Spleen (tissue), 7 donors: Measurements from ENCODE around the gene ANKRD11.

Source experiments
- CTCF ChIP-seq, 11 experiments: fragments of 200-600 bp in 7 of 11; fragments of 450-650 bp in 4 of 11; sonication (generic) in 4 of 11; IDR thresholded peaks in 8 of 11; conservative IDR thresholded peaks in 3 of 11; 1 replicate in 7 of 11; 2 replicates in 4 of 11; pipeline versions ENCODE4 v1.4.0 to v1.8.0; 2016 to 2021; ENCODE audit warnings: antibody characterized with exemption in 11 of 11, inconsistent platforms in 4 of 11, mild to moderate bottlenecking in 1 of 11
- POLR2A ChIP-seq, 3 donors: fragments of 450-650 bp; IDR thresholded peaks; one replicate each; pipeline ENCODE4 v1.5.1; 2017; ENCODE audit warnings: antibody characterized with exemption in 3 of 3, mild to moderate bottlenecking in 1 of 3
- donor health status: DM: no; HTN: no; CAD: no; lungs with moderate emphysema.
- donor health status: DM: no; HTN: no; CAD: no.
- donor health status: DM: no; HTN: no; CAD: no.

GRCh38 chr16:89281189-89281577, 209.2 kb downstream of the ANKRD11 start:
- TF ChIP-seq CTCF (IDR thresholded peaks at IDR 0.05 in 8 of 11, conservative IDR thresholded peaks at IDR 0.05 in 3 of 11), result no peak
- TF ChIP-seq POLR2A (IDR thresholded peaks at IDR 0.05), result no peak
